PC-3 (cell line): ENCODE data around the gene DRC1. TPM values are rescaled to one million over a fixed set of nuclear protein-coding genes. Genes with fewer than 3 reads are reported as not detected.
A peak's percentile ranks its signal among the peaks of the same experiment; 100 is the strongest.

Experiments used
- ATAC-seq: fragments of 200-7000 bp; cut with Tn5 transposase; 2 replicates; pipeline ENCODE4 v1.9.1; 2020; ENCODE audit warnings: mild to moderate bottlenecking, moderate library complexity
- BruUV-seq: library from RNA; stranded (reverse); fragments of 400-500 nt; replicated peaks from 2 replicates; lab custom pipeline; 2021; lab: Mats Ljungman, UMichigan
- CTCF ChIA-PET: fragments of 300-600 bp; sonication (Branson Sonifier 250); formaldehyde crosslinking; loops from one replicate; lab custom pipeline; 2022; ENCODE audit warnings: antibody characterized with exemption; lab: Charles Lee
- POLR2A ChIA-PET: fragments of 300-600 bp; sonication (Branson Sonifier 250); formaldehyde crosslinking; loops from one replicate; lab custom pipeline; 2022; ENCODE audit warnings: antibody characterized with exemption; ENCODE audit not compliant: unreplicated experiment; lab: Charles Lee
- DNase-seq: peaks from one replicate; pipeline ENCODE4 v3.0.0-alpha.2; 2015
- H2AFZ ChIP-seq: fragments of 300-600 bp; sonication (generic); 2 replicates; pipeline ENCODE4 v1.6.0; 2016; ENCODE audit warnings: antibody characterized with exemption, low read length
- H3F3A ChIP-seq: fragments of 300-600 bp; sonication (generic); one replicate; pipeline ENCODE4 v1.6.0; 2017; ENCODE audit warnings: antibody characterized with exemption, low read length, control low read depth, mild to moderate bottlenecking; ENCODE audit not compliant: unreplicated experiment
- H3K27ac ChIP-seq: fragments of 300-600 bp; sonication (generic); 2 replicates; pipeline ENCODE4 v1.5.1; 2016; ENCODE audit warnings: mild to moderate bottlenecking, low read length
- H3K27me3 ChIP-seq: fragments of 300-600 bp; sonication (generic); 2 replicates; pipeline ENCODE4 v1.6.1; 2016; ENCODE audit warnings: low read length, mixed read lengths
- H3K36me3 ChIP-seq: fragments of 300-600 bp; sonication (generic); 2 replicates; pipeline ENCODE4 v1.6.1; 2016; ENCODE audit warnings: low read depth, mixed run types, low read length, mixed read lengths
- H3K4me1 ChIP-seq: fragments of 300-600 bp; sonication (generic); 2 replicates; pipeline ENCODE4 v1.5.1; 2016; ENCODE audit warnings: low read length; ENCODE audit not compliant: insufficient read depth
- H3K4me2 ChIP-seq: fragments of 300-600 bp; sonication (generic); 2 replicates; pipeline ENCODE4 v1.6.0; 2016; ENCODE audit warnings: low read length
- H3K4me3 ChIP-seq: fragments of 300-600 bp; sonication (generic); 2 replicates; pipeline ENCODE4 v1.5.1; 2016; ENCODE audit warnings: mild to moderate bottlenecking, low read length, mixed read lengths
- H3K79me2 ChIP-seq: fragments of 300-600 bp; sonication (generic); 2 replicates; pipeline ENCODE4 v1.6.1; 2017; ENCODE audit warnings: low read length, mixed read lengths
- H3K9ac ChIP-seq: fragments of 300-600 bp; sonication (generic); 2 replicates; pipeline ENCODE4 v1.6.0; 2016; ENCODE audit warnings: mild to moderate bottlenecking, low read length
- H3K9me2 ChIP-seq: fragments of 300-600 bp; sonication (generic); replicated peaks from 2 replicates; pipeline ENCODE4 v1.6.1; 2016; ENCODE audit warnings: mixed run types, low read length, mixed read lengths
- H3K9me3 ChIP-seq: fragments of 300-600 bp; sonication (generic); 2 replicates; pipeline ENCODE4 v1.6.1; 2016; ENCODE audit warnings: low read length, mixed read lengths
- H4K20me1 ChIP-seq: fragments of 300-600 bp; sonication (generic); 2 replicates; pipeline ENCODE4 v1.6.1; 2016; ENCODE audit warnings: low read length, mixed read lengths
- EZH2 ChIP-seq: fragments of 300-600 bp; sonication (generic); IDR thresholded peaks from one replicate; pipeline ENCODE4 v1.6.1; 2017; ENCODE audit warnings: antibody characterized with exemption, mild to moderate bottlenecking, low read length; ENCODE audit not compliant: unreplicated experiment
- EZH2phosphoT487 ChIP-seq: fragments of 300-600 bp; sonication (generic); IDR thresholded peaks from 2 replicates; pipeline ENCODE4 v1.6.1; 2018; ENCODE audit warnings: mild to moderate bottlenecking, antibody characterized with exemption, low read length, borderline replicate concordance
- intact Hi-C: fragments of 100-400 bp; cut with micrococcal nuclease; formaldehyde crosslinking; loops from 2 replicates; pipeline ENCODE4 v1.9.0; 2023
- total RNA-seq: library from RNA; depleted of rRNA; stranded (reverse); fragments of >200 nt; gene quantifications from 2 replicates; pipeline ENCODE4 v1.2.3, GENCODE V29; 2014
- TF ChIP-seq, protein P1 (sequence below): fragments of 300-600 bp; sonication (generic); conservative IDR thresholded peaks from 2 replicates; pipeline ENCODE4 v1.5.1; 2017; ENCODE audit warnings: antibody characterized with exemption, low read depth, mild to moderate bottlenecking, low read length

Gene DRC1
- total RNA-seq, 1 experiment from 2014 or later: not detected

DNA sequence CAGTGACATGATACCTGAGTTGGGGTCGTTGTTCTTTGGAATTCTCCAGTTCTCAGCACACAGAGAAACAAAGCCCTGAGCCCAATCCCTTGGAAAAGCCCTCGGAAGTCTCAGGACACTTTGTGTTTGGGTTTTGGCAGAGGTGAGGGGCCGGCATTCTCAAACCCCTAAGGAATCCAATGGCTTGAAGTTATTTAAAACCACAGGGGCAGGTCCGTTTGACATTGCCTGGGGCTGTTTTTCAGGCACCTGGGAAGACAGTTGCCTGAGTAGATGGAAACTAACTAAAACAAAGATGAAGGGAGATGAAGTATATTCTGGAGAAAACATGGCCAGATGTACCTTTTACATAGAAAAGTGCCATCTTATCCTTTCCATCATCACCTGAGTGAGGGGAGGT lies 98.7 kb downstream of the DRC1 start:
- TF ChIP-seq EZH2: no peak
- TF ChIP-seq, protein P1, sequence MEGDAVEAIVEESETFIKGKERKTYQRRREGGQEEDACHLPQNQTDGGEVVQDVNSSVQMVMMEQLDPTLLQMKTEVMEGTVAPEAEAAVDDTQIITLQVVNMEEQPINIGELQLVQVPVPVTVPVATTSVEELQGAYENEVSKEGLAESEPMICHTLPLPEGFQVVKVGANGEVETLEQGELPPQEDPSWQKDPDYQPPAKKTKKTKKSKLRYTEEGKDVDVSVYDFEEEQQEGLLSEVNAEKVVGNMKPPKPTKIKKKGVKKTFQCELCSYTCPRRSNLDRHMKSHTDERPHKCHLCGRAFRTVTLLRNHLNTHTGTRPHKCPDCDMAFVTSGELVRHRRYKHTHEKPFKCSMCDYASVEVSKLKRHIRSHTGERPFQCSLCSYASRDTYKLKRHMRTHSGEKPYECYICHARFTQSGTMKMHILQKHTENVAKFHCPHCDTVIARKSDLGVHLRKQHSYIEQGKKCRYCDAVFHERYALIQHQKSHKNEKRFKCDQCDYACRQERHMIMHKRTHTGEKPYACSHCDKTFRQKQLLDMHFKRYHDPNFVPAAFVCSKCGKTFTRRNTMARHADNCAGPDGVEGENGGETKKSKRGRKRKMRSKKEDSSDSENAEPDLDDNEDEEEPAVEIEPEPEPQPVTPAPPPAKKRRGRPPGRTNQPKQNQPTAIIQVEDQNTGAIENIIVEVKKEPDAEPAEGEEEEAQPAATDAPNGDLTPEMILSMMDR: no peak
- TF ChIP-seq EZH2phosphoT487: no peak
- Histone ChIP-seq H3K4me2 (no peak overlapping the region), H3K4me3 (no peak overlapping the region), H3K9ac (no peak overlapping the region), H3K36me3 (no peaks in the 10 kb centered on the region), H3K9me3 (no peaks in the 10 kb centered on the region), H3K27me3 (peaks cover 31% of the 10 kb centered on the region), H3K27ac (no peak overlapping the region), H4K20me1 (no peaks in the 10 kb centered on the region), H3K79me2 (no peaks in the 10 kb centered on the region), H2AFZ (no peak overlapping the region), H3K4me1 (no peaks in the 10 kb centered on the region), H3F3A (no peaks in the 10 kb centered on the region), H3K9me2 (no peaks in the 10 kb centered on the region)
- ChIA-PET POLR2A (no interaction called here), CTCF (no interaction called here)
- intact Hi-C loops: no loop called here
- ATAC-seq: no peak
- no TSS peak for BruUV-seq
- DNase-seq: no peak

- H3K4me1 ChIP-seq: no peaks in the 10 kb centered on the region
- H3K4me2 ChIP-seq: peak overlapping the region; percentile 76
- no peaks in the 10 kb centered on the region for H3K9me2 ChIP-seq
- no peaks in the 10 kb centered on the region for H3K9me3 ChIP-seq
- ChIA-PET POLR2A (no interaction called here), CTCF (no interaction called here)
- peaks cover 21% of the 10 kb centered on the region; the same call in 1 of the 2 replicates for H3K27me3 ChIP-seq
- peak overlapping the region; percentile 35 for H2AFZ ChIP-seq
- intact Hi-C loops: no loop called here
- H4K20me1 ChIP-seq: no peaks in the 10 kb centered on the region
- H3K27ac ChIP-seq: no peak overlapping the region
- no peaks in the 10 kb centered on the region for H3K79me2 ChIP-seq
- peak overlapping the region; percentile 35; the same call in 1 of the 2 replicates for H3K4me3 ChIP-seq
- ATAC-seq (peak; percentile 85), DNase-seq (peak; percentile 66)
- BruUV-seq: no TSS peak
- TF ChIP-seq EZH2 (no peak), EZH2phosphoT487 (no peak)
- TF ChIP-seq, protein P1: peak; percentile 86
- H3K36me3 ChIP-seq: no peaks in the 10 kb centered on the region
- H3F3A ChIP-seq: no peaks in the 10 kb centered on the region
- no peak overlapping the region for H3K9ac ChIP-seq
These were observed 101.6 kb downstream of the DRC1 start for GRCh38 chr2:26503231-26503880.

DNA sequence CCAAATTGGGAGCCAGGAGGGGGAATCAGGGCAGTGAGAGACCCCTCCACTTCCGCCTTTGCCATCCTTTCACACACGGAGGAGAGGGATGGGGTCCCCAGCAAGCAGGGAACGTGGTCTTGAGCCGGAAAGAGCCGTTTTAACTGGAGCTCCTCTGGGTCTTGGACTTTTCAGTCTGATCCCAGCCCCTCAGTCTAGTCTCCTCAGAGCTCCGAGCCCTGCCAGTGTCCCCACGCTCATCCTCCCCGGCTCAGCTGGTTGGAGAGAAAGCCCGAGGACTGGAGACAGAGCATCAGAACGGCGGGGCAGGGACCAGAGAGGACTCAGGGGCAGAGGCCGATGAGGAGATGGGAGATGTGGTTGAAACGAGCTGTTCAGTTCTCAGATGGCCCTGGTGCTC lies 102.3 kb downstream of the DRC1 start:
- H3K9me3 ChIP-seq: no peaks in the 10 kb centered on the region
- H3K9ac ChIP-seq: no peak overlapping the region
- no peaks in the 10 kb centered on the region for H3K4me1 ChIP-seq
- CTCF ChIA-PET: no interaction called here
- POLR2A ChIA-PET: no interaction called here
- no peaks in the 10 kb centered on the region for H3K36me3 ChIP-seq
- intact Hi-C loops: no loop called here
- H3K79me2 ChIP-seq: no peaks in the 10 kb centered on the region
- peak overlapping the region; percentile 35; the same call in 1 of the 2 replicates for H2AFZ ChIP-seq
- TF ChIP-seq EZH2 (no peak), EZH2phosphoT487 (no peak)
- TF ChIP-seq, protein P1: no peak
- no peaks in the 10 kb centered on the region for H3K9me2 ChIP-seq
- no peak for DNase-seq
- ATAC-seq: no peak
- no peak overlapping the region; the same call in 1 of the 2 replicates for H3K4me3 ChIP-seq
- peaks cover 22% of the 10 kb centered on the region for H3K27me3 ChIP-seq
- H3K27ac ChIP-seq: no peak overlapping the region
- H3K4me2 ChIP-seq: no peak overlapping the region; the same call in 1 of the 2 replicates
- H3F3A ChIP-seq: no peaks in the 10 kb centered on the region
- H4K20me1 ChIP-seq: no peaks in the 10 kb centered on the region
- BruUV-seq: no TSS peak
